Measurements from ENCODE around the gene RCAN2.
A peak's percentile ranks its signal among the peaks of the same experiment; 100 is the strongest.

Gene RCAN2

DNA sequence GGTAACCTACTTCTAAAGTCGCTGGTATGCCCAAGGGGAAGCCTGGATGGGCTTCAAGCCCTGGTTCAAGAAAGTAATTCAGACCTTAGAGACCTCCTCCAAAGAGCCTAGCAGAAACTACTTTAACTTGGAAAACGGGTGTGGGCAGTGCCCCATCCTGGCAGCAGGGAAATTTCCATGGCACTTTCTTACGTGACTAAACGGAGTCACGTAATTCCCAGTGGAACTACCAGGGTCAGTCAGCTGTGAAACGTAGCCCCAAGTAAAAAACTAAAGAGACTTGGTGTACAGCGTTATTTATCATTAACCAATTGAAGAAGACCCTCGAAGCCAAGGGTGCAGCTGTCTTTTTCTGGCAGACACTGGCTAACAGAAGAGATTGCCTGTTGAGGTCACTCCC, 114.0 kb downstream of the RCAN2 start:
- TF ChIP-seq TAF1 (IDR thresholded peaks at IDR 0.05; ENCODE audit: borderline replicate concordance, low read depth, low read length) (no peak), POLR2A (IDR thresholded peaks at IDR 0.05; ENCODE audit: low read depth, low read length) (no peak), POLR2AphosphoS5 (IDR thresholded peaks at IDR 0.05; ENCODE audit: low read depth, low read length) (no peak)
- DNase-seq (ENCODE audit: insufficient read length) (no peak), FAIRE-seq (no peak)

DNA sequence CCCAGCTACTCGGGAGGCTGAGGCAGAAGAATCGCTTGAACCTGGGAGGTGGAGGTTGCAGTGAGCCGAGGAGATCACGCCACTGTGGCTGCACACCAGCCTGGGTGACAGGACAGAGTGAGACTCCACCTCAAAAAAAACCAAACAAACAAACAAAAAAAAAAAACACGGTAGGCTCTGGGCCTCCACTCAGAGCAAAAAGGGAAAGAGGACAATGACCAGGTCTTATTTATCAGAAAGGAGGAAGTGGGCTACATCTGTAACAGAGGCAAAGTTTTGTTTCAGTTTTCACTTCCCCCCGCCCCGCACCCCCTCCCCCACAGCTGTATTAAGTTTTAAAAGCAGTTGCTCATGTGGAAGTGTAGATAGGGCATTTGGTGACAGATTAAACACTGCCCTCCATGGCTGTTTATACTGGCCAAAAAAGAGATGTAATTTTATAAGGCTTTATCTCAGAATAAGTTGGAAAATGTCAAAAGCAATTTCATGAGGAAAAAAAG, 114.6 kb downstream of the RCAN2 start:
- FAIRE-seq (peak; percentile 69), DNase-seq (ENCODE audit: insufficient read length) (peak; percentile 12)
- TF ChIP-seq POLR2AphosphoS5 (IDR thresholded peaks at IDR 0.05; ENCODE audit: low read depth, low read length) = no peak
- TF ChIP-seq POLR2A (IDR thresholded peaks at IDR 0.05; ENCODE audit: low read depth, low read length) = no peak
- TF ChIP-seq TAF1 (IDR thresholded peaks at IDR 0.05; ENCODE audit: borderline replicate concordance, low read depth, low read length) = no peak

DNA sequence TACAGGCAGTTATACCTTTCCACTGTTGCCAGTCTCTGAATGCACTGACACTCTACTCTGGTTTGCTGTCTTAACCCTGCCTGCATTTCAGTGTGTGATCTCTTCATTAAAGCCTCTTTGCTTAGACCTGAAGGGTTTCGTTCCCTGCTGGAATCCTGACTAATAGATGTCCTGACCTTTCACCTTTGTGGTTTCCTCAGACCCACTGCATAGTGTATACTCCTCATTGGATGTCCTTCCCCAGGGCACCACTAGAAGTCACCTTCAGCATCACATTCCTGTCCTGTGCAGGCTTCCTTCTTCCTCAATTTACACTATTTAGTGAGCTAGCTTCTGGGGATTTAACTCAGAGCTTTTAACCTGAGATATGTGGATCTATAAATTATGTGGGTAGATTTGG, 120.6 kb downstream of the RCAN2 start:
- DNase-seq (ENCODE audit: insufficient read length) = no peak
- FAIRE-seq = no peak
- no peak for TF ChIP-seq POLR2AphosphoS5 (IDR thresholded peaks at IDR 0.05; ENCODE audit: low read depth, low read length)
- no peak for TF ChIP-seq POLR2A (IDR thresholded peaks at IDR 0.05; ENCODE audit: low read depth, low read length)
- TF ChIP-seq TAF1 (IDR thresholded peaks at IDR 0.05; ENCODE audit: borderline replicate concordance, low read depth, low read length) = no peak

DNA sequence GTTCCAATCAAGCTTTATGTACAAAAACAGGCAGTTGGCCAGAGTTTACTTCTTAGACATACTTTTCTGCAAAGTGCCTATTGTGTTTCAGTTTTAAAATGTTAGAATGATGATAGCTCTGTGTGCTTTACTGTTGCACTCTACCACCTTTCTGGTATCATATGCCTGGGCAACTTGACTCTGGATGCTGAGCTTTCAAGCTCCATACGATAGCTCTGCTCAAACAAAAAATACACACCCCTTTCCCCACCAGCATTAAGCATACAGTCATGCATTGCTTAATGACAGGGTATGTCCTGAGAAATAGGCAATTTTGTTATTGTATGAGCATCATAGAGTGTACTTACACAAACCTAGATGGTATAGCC, 123.1 kb downstream of the RCAN2 start:
- no peak for TF ChIP-seq TAF1 (IDR thresholded peaks at IDR 0.05; ENCODE audit: borderline replicate concordance, low read depth, low read length)
- no peak for TF ChIP-seq POLR2A (IDR thresholded peaks at IDR 0.05; ENCODE audit: low read depth, low read length)
- TF ChIP-seq POLR2AphosphoS5 (IDR thresholded peaks at IDR 0.05; ENCODE audit: low read depth, low read length) = no peak
- FAIRE-seq (no peak), DNase-seq (ENCODE audit: insufficient read length) (no peak)

DNA sequence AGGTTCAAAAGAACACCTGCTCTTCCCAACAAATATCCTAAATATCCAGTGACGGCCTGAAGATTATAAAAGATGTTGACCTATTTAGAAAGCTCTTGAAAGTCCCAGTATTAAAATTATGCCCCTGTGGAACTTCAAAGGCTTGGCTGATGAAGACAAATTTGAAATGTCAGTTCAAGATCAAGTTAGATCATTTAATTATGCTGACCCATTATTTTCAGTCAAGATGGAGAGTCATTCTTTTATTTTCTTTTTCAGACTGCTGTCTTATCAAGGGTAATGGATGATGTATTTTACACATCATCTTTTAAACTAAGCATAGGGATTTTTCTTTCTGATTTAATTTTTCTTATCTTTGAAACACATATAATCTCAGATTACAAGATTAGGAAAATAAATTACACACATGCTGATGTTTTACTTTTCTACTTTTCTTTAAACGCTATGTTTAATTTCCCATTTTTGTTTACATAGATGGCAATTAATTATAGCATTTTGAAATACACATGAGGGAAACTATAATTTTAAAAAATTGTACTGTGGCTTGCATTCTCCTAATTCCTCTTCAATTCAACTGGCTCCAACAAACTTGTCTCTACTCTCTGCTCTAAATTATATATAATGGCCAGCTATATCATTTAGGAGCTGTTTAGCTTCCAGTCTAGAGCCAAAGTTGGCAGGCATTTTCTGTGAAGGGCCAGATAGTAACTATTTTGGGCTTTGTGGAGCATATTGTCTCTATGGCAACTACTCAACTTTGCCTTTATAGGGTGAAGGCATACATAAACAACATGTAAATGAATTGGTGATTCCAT, 123.7 kb downstream of the RCAN2 start:
- DNase-seq (ENCODE audit: insufficient read length) (no peak), FAIRE-seq (no peak)
- TF ChIP-seq TAF1 (IDR thresholded peaks at IDR 0.05; ENCODE audit: borderline replicate concordance, low read depth, low read length) (no peak), POLR2A (IDR thresholded peaks at IDR 0.05; ENCODE audit: low read depth, low read length) (no peak), POLR2AphosphoS5 (IDR thresholded peaks at IDR 0.05; ENCODE audit: low read depth, low read length) (no peak)

DNA sequence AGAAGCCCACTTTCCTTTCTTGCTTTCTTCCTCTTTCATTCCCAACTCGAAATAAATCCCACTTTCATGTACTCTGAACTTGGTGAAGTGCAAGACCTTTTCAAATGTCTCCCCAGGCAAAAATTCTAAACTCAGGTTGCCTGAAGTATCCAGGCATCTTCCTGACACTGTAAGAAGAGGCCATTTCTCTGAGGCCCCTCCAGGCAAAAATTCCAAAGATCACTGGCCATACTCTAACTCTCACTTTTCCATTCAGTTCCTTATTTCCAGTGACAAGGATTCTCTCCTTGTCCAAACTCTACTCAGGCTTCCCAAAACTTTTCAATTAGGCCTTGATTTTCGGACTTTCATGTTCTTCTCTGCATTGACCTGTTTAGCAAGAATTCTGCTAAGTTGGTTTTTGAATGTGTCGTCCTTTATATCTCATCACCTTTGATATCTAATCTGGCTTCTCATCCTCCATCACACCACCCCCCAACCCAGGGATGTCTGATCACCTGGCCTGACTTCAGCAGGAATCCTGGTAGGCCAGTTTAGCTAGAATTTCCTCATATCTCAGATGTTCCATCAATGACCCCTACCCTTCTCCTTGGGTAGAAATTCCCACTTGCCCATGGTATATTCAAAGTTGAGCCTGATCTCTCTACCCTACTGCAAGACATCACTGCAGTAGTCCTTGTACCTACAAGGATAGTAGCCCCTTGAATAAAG, 124.9 kb downstream of the RCAN2 start:
- FAIRE-seq = no peak
- DNase-seq (ENCODE audit: insufficient read length) = no peak
- TF ChIP-seq POLR2A (IDR thresholded peaks at IDR 0.05; ENCODE audit: low read depth, low read length) (no peak), TAF1 (IDR thresholded peaks at IDR 0.05; ENCODE audit: borderline replicate concordance, low read depth, low read length) (no peak), POLR2AphosphoS5 (IDR thresholded peaks at IDR 0.05; ENCODE audit: low read depth, low read length) (no peak)

DNA sequence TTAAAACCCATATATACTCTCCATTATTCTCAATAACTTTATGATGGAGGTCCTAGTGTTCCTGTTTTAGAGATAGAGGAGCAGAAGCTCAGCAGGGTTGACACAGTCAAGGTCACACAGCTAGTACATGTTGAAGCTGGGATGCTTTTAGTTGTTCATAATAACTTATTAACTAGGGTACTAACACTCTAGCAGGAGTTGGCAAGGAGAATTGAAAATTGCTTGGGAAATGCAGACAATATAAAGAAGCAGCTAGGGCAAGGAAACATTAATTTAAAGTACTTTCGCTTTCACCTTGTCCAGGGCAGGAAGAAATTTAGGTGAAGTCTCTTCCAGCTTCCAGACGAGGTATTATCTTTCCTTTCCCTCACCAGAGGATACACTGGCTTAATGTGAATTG, 133.7 kb downstream of the RCAN2 start:
- DNase-seq (ENCODE audit: insufficient read length) (no peak), FAIRE-seq (no peak)
- TF ChIP-seq TAF1 (IDR thresholded peaks at IDR 0.05; ENCODE audit: borderline replicate concordance, low read depth, low read length) (no peak), POLR2AphosphoS5 (IDR thresholded peaks at IDR 0.05; ENCODE audit: low read depth, low read length) (no peak), POLR2A (IDR thresholded peaks at IDR 0.05; ENCODE audit: low read depth, low read length) (no peak)

DNA sequence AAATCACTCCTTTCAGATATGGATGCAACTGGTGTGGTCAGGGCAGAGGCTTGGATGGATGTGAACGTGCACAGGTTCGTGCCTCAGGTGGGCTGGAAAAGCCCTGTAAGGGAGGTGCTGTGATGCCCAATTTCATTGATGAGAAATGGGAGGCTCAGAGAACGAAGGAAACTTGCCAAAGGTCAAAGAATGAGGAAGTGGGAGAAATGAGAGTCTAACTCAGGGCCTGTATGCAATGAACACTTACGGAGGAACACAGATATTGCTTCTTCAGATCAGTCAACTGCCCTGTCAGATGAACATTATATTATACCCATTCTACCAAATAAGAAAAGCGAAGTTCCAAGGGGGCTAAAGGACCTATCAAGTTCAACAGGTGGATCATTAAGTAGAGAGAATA, 134.7 kb downstream of the RCAN2 start:
- FAIRE-seq = no peak
- no peak for DNase-seq (ENCODE audit: insufficient read length)
- no peak for TF ChIP-seq POLR2AphosphoS5 (IDR thresholded peaks at IDR 0.05; ENCODE audit: low read depth, low read length)
- TF ChIP-seq TAF1 (IDR thresholded peaks at IDR 0.05; ENCODE audit: borderline replicate concordance, low read depth, low read length) = no peak
- TF ChIP-seq POLR2A (IDR thresholded peaks at IDR 0.05; ENCODE audit: low read depth, low read length) = no peak

DNA sequence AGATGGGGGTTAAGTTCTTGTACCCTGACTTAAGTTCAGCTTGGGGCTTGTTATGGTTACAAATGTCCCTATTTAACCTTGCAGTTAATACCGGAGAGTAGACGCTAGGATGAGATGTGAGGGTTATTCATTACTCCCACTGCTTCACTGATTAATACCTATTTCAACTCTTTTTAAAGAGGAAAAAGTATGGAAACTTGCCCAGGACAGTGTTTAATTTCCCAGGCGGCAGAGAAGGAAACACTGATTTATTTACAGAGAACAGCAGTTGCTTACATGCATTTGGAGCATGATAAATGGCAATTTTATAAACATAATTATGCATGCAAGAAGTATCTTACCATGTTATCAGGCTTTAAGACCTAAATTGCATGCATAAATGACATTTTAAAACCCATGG, 137.7 kb downstream of the RCAN2 start:
- no peak for TF ChIP-seq POLR2AphosphoS5 (IDR thresholded peaks at IDR 0.05; ENCODE audit: low read depth, low read length)
- no peak for TF ChIP-seq TAF1 (IDR thresholded peaks at IDR 0.05; ENCODE audit: borderline replicate concordance, low read depth, low read length)
- TF ChIP-seq POLR2A (IDR thresholded peaks at IDR 0.05; ENCODE audit: low read depth, low read length) = no peak
- FAIRE-seq (no peak), DNase-seq (ENCODE audit: insufficient read length) (no peak)

DNA sequence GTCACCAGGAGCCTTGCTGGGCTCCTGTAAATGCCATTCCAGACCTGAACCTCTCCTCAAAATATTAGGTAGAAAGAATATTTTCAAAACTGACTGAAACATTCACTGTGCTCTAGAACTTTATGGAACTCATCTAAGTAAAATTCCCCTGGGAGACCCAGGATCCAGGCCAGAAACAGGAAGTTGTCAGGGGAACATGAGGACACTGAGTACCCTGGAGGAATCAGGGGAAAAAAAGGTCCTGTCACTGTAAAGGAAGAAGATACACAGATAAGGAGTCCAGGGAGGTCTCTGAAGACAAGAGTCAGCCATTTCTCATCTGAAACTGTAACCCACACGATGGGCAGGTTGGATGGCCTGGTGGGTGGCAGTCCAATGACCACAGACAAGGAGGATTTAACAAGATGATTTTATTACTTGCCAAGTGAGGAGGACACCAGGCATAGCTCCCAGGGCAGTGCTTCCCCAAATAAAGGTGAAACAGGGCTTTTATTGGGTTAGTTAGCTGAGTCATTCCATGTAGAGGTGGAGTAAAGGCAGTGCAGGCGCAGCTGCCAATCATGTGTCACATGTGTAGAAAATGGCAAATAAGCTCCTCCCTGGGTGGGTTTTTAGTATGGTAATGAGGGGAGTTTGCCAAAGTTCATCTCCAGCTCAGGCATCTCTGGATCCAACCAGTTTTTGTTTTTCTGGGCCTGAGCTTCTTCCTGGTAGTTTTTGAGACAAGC, 138.5 kb downstream of the RCAN2 start:
- TF ChIP-seq TAF1 (IDR thresholded peaks at IDR 0.05; ENCODE audit: borderline replicate concordance, low read depth, low read length) (no peak), POLR2AphosphoS5 (IDR thresholded peaks at IDR 0.05; ENCODE audit: low read depth, low read length) (no peak), POLR2A (IDR thresholded peaks at IDR 0.05; ENCODE audit: low read depth, low read length) (no peak)
- DNase-seq (ENCODE audit: insufficient read length) = no peak
- FAIRE-seq = no peak

DNA sequence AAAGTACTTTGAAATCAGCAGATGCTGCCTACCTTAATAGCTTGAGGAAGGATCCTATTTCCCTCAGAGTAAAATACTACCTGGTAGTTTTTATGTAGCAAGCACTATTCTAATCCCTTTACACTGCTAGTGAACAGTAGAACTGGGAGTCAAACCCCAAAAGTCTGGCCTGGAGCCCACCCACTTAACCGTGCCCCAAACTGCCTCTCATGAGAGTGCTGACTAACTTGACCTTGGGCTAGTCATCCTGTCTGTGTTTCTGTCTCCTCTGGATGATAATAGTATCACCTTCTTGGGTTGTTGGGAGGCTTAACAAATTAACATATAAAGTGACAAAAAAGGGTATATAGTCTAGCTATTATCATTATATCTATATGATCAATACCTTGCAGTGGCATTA, 140.5 kb downstream of the RCAN2 start:
- DNase-seq (ENCODE audit: insufficient read length) (no peak), FAIRE-seq (no peak)
- no peak for TF ChIP-seq POLR2A (IDR thresholded peaks at IDR 0.05; ENCODE audit: low read depth, low read length)
- TF ChIP-seq TAF1 (IDR thresholded peaks at IDR 0.05; ENCODE audit: borderline replicate concordance, low read depth, low read length) = no peak
- TF ChIP-seq POLR2AphosphoS5 (IDR thresholded peaks at IDR 0.05; ENCODE audit: low read depth, low read length) = no peak

All from GM12892 (cell line).